SK-N-SH (cell line): Measurements from ENCODE around the gene SARDH. TPM values are rescaled to one million over a fixed set of nuclear protein-coding genes. Genes with fewer than 3 reads are reported as not detected.

Experiments used
- CHD2 ChIP-seq: fragments of 150-350 bp; IDR thresholded peaks from 2 replicates; pipeline ENCODE4 v1.6.1; 2018; ENCODE audit warnings: low read length; ENCODE audit not compliant: partially characterized antibody
- CTCF ChIP-seq: fragments of 200-600 bp; sonication (generic); IDR thresholded peaks from 2 replicates; pipeline ENCODE4 v1.6.1; 2017; ENCODE audit warnings: antibody characterized with exemption, mild to moderate bottlenecking, moderate library complexity
- ELF1 ChIP-seq: IDR thresholded peaks from 2 replicates; pipeline ENCODE4 v1.4.0; 2012
- EZH2phosphoT487 ChIP-seq: fragments of 200-600 bp; sonication (generic); IDR thresholded peaks from 2 replicates; pipeline ENCODE4 v1.6.1; 2017; ENCODE audit warnings: low read depth, mixed run types, mild to moderate bottlenecking, antibody characterized with exemption, moderate library complexity, borderline replicate concordance
- GABPA ChIP-seq: IDR thresholded peaks from 2 replicates; pipeline ENCODE4 v1.4.0; 2012; ENCODE audit warnings: low read depth, mild to moderate bottlenecking
- MAX ChIP-seq: IDR thresholded peaks from 2 replicates; pipeline ENCODE4 v1.4.0; 2012; ENCODE audit warnings: low read depth
- MEF2A ChIP-seq: IDR thresholded peaks from 2 replicates; pipeline ENCODE4 v1.4.0; 2012; ENCODE audit warnings: low read depth, borderline replicate concordance
- NFIC ChIP-seq: IDR thresholded peaks from 2 replicates; pipeline ENCODE4 v1.4.0; 2012; ENCODE audit warnings: borderline replicate concordance
- POLR2AphosphoS5 ChIP-seq: IDR thresholded peaks from 2 replicates; pipeline ENCODE4 v1.6.1; 2012; ENCODE audit warnings: low read depth, low read length
- RAD21 ChIP-seq: IDR thresholded peaks from 2 replicates; pipeline ENCODE4 v1.6.1; 2012; ENCODE audit warnings: mild to moderate bottlenecking, low read length
- RCOR1 ChIP-seq: fragments of 150-350 bp; IDR thresholded peaks from 2 replicates; pipeline ENCODE4 v1.6.1; 2017; ENCODE audit warnings: antibody characterized with exemption, low read length
- REST ChIP-seq: IDR thresholded peaks from 2 replicates; pipeline ENCODE4 v1.6.1; 2012; ENCODE audit warnings: mild to moderate bottlenecking, low read depth, low read length, moderate library complexity
- SMC3 ChIP-seq: IDR thresholded peaks from 2 replicates; pipeline ENCODE4 v1.6.1; 2012; ENCODE audit warnings: low read depth, low read length, improper control_type of control experiment
- TCF12 ChIP-seq: IDR thresholded peaks from 2 replicates; pipeline ENCODE4 v1.4.0; 2012
- USF1 ChIP-seq: IDR thresholded peaks from 2 replicates; pipeline ENCODE4 v1.4.0; 2012; ENCODE audit warnings: low read depth, borderline replicate concordance
- YY1 ChIP-seq: IDR thresholded peaks from 2 replicates; pipeline ENCODE4 v1.4.0; 2012; ENCODE audit warnings: low read depth, mild to moderate bottlenecking
- polyA plus RNA-seq, 3 experiments: library from polyadenylated mRNA; depleted of rRNA; stranded (reverse); fragments of >200 nt; gene quantifications; 2 replicates each; pipeline ENCODE4 v1.2.3, GENCODE V29; 2012

Gene SARDH
- polyA plus RNA-seq, 1 of the 3 experiments (the other 2 are of a cell fraction) = 5.9 TPM

GRCh38 chr9:133635533-133636531 lies 102.3 kb downstream of the SARDH start, which contains the start of gene DBH (continued):
- TF ChIP-seq USF1 (no peak), TCF12 (peak; percentile 36; the same call in 1 of the 2 replicates), YY1 (no peak), CTCF (no peak), REST (no peak), RAD21 (peak; percentile 30), NFIC (no peak), ELF1 (no peak), MAX (no peak), MEF2A (no peak), POLR2AphosphoS5 (peak; percentile 43; the same call in 1 of the 2 replicates), RCOR1 (peak; percentile 89), CHD2 (peak; percentile 92), SMC3 (peak; percentile 20; the same call in 1 of the 2 replicates), EZH2phosphoT487 (no peak), GABPA (no peak)
